ENCODE results near the gene TICAM1. TPM values are rescaled to one million over a fixed set of nuclear protein-coding genes. Genes with fewer than 3 reads are reported as not detected.

The TICAM1 gene
- total and polyA plus RNA-seq, 2 of the 8 experiments (the other 6 are each of a cell fraction or from before 2014, with no cell fraction given): 0.41 to 0.65 TPM

DNA sequence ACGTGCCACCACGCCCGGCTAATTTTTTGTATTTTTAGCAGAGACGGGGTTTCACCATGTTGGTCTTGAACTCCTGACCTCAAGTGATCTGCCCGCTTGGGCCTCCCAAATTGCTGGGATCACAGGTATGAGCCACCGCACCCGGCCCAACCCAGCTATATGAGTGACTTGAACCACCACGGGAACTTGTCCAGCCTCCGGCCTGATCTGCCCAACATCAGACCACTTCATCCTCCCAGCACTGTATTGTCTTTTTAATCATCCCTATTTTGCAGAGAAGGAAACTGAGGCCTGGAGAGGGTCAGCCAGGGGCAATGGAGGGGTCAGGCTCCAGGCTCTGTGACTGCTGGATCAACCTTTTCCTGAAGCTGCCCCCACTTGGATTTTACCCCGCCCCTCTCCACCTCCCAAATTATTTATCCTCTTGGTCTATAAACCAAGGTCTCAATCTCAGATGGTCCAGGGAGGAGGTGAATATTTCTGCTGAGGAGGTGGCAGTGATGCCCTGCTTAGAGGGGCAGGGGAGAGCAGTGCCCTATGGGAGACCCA lies 36.8 kb upstream of the TICAM1 start (continued):
- no peak for TF ChIP-seq YY1 (IDR thresholded peaks at IDR 0.05; ENCODE audit: low read depth, low read length)
- TF ChIP-seq FOSL1 (IDR thresholded peaks at IDR 0.05; ENCODE audit: insufficient read depth, low read depth, low read length): no peak
- no peak for TF ChIP-seq SUZ12 (IDR thresholded peaks at IDR 0.05; ENCODE audit: low read length)

Measured in H1 (cell line).